H9 (cell line): ENCODE data around the gene MYCBP2. TPM values are rescaled to one million over a fixed set of nuclear protein-coding genes. Genes with fewer than 3 reads are reported as not detected.
A peak's percentile ranks its signal among the peaks of the same experiment; 100 is the strongest.

Experiments used
- DNase-seq: peaks from one replicate; pipeline ENCODE4 v3.0.0-alpha.2; 2017
- H2AFZ ChIP-seq: one replicate; pipeline ENCODE4 v1.6.1; 2013; ENCODE audit warnings: mild to moderate bottlenecking, low read length, control low read depth, moderate library complexity
- H2AK5ac ChIP-seq: 2 replicates; pipeline ENCODE4 v1.6.1; 2013; ENCODE audit warnings: low read length, control low read depth, mixed read lengths; ENCODE audit not compliant: insufficient read length
- H2BK120ac ChIP-seq: one replicate; pipeline ENCODE4 v1.6.1; 2013; ENCODE audit warnings: low read depth, mild to moderate bottlenecking, low read length, control low read depth, inconsistent platforms; ENCODE audit not compliant: poor library complexity, severe bottlenecking
- H2BK12ac ChIP-seq: 2 replicates; pipeline ENCODE4 v1.6.1; 2013; ENCODE audit warnings: low read length, control low read depth, mixed read lengths, low read depth; ENCODE audit not compliant: insufficient read length
- H2BK15ac ChIP-seq: 2 replicates; pipeline ENCODE4 v1.6.1; 2013; ENCODE audit warnings: low read depth, low read length, control low read depth
- H2BK20ac ChIP-seq: one replicate; pipeline ENCODE4 v1.6.1; 2013; ENCODE audit warnings: low read depth, mild to moderate bottlenecking, low read length, control low read depth, inconsistent platforms; ENCODE audit not compliant: poor library complexity, severe bottlenecking
- H2BK5ac ChIP-seq: 2 replicates; pipeline ENCODE4 v1.6.1; 2013; ENCODE audit warnings: low read length, control low read depth, mixed read lengths; ENCODE audit not compliant: insufficient read length
- H3K14ac ChIP-seq: 2 replicates; pipeline ENCODE4 v1.6.1; 2013; ENCODE audit warnings: low read length, control low read depth; ENCODE audit not compliant: insufficient read depth
- H3K18ac ChIP-seq: 2 replicates; pipeline ENCODE4 v1.6.1; 2013; ENCODE audit warnings: low read depth, mild to moderate bottlenecking, mixed read lengths, low read length, control low read depth; ENCODE audit not compliant: insufficient read length
- H3K23ac ChIP-seq: 2 replicates; pipeline ENCODE4 v1.6.1; 2013; ENCODE audit warnings: low read length, control low read depth, mixed read lengths, low read depth; ENCODE audit not compliant: insufficient read length
- H3K23me2 ChIP-seq: 2 replicates; pipeline ENCODE4 v1.6.1; 2013; ENCODE audit warnings: low read depth, mild to moderate bottlenecking, mixed read lengths, low read length, control low read depth; ENCODE audit not compliant: insufficient read length, poor library complexity, severe bottlenecking
- H3K27ac ChIP-seq: 2 replicates; pipeline ENCODE4 v1.5.1; 2013; ENCODE audit warnings: low read length, control low read depth, mixed read lengths, low read depth; ENCODE audit not compliant: insufficient read length
- H3K27me3 ChIP-seq: 2 replicates; pipeline ENCODE4 v1.6.1; 2013; ENCODE audit warnings: low read length, control low read depth, inconsistent platforms; ENCODE audit not compliant: insufficient read depth
- H3K4ac ChIP-seq: 2 replicates; pipeline ENCODE4 v1.6.1; 2013; ENCODE audit warnings: low read depth, mild to moderate bottlenecking, control low read depth, inconsistent platforms, low read length, moderate library complexity
- H3K4me1 ChIP-seq: 2 replicates; pipeline ENCODE4 v1.6.1; 2013; ENCODE audit warnings: low read length, control low read depth, inconsistent platforms; ENCODE audit not compliant: insufficient read depth
- H3K4me2 ChIP-seq: 2 replicates; pipeline ENCODE4 v1.6.1; 2013; ENCODE audit warnings: low read length, control low read depth, mixed read lengths; ENCODE audit not compliant: insufficient read length, insufficient read depth
- H3K56ac ChIP-seq: 2 replicates; pipeline ENCODE4 v1.6.1; 2013; ENCODE audit warnings: low read depth, mild to moderate bottlenecking, mixed read lengths, low read length, control low read depth; ENCODE audit not compliant: insufficient read length
- H3K79me1 ChIP-seq: 2 replicates; pipeline ENCODE4 v1.6.1; 2013; ENCODE audit warnings: low read depth, mild to moderate bottlenecking, moderate library complexity, low read length, control low read depth, inconsistent platforms; ENCODE audit not compliant: insufficient read depth, poor library complexity, severe bottlenecking
- H3K79me2 ChIP-seq: 2 replicates; pipeline ENCODE4 v1.6.1; 2013; ENCODE audit warnings: low read length, control low read depth, inconsistent platforms; ENCODE audit not compliant: insufficient read depth
- H3K9ac ChIP-seq: 2 replicates; pipeline ENCODE4 v1.6.1; 2013; ENCODE audit warnings: low read length, control low read depth, mixed read lengths; ENCODE audit not compliant: insufficient read length; ENCODE audit errors: extremely low read depth
- H3K9me3 ChIP-seq: one replicate; pipeline ENCODE4 v1.6.1; 2013; ENCODE audit warnings: low read depth, low read length, inconsistent platforms; ENCODE audit not compliant: control insufficient read depth
- H3T11ph ChIP-seq: one replicate; pipeline ENCODE4 v1.6.1; 2013; ENCODE audit warnings: mild to moderate bottlenecking, low read length, control low read depth, inconsistent platforms
- H4K20me1 ChIP-seq: one replicate; pipeline ENCODE4 v1.6.1; 2013; ENCODE audit not compliant: control insufficient read depth, insufficient read length, insufficient read depth
- H4K5ac ChIP-seq: 2 replicates; pipeline ENCODE4 v1.6.1; 2013; ENCODE audit warnings: low read depth, mild to moderate bottlenecking, mixed read lengths, low read length, control low read depth; ENCODE audit not compliant: insufficient read length
- H4K8ac ChIP-seq: replicated peaks from 2 replicates; pipeline ENCODE4 v1.6.1; 2013; ENCODE audit warnings: low read length, control low read depth, mixed read lengths, low read depth; ENCODE audit not compliant: insufficient read length
- H4K91ac ChIP-seq: 2 replicates; pipeline ENCODE4 v1.6.1; 2013; ENCODE audit warnings: low read depth, mild to moderate bottlenecking, moderate library complexity, mixed read lengths, low read length, control low read depth; ENCODE audit not compliant: insufficient read length
- H3K27ac Mint-ChIP-seq, 3 experiments: 2 replicates in 2 of 3; 3 replicates in 1 of 3; pipeline ENCODE4 v1.8.0; 2020 to 2021; ENCODE audit warnings: mixed read lengths in 3 of 3, mild to moderate bottlenecking in 1 of 3, moderate library complexity in 1 of 3
- H3K27me3 Mint-ChIP-seq: 2 replicates; pipeline ENCODE4 v1.8.0; 2021; ENCODE audit warnings: low read depth, mild to moderate bottlenecking, moderate library complexity, mixed read lengths
- H3K36me3 Mint-ChIP-seq, 3 experiments: 2 replicates in 2 of 3; 3 replicates in 1 of 3; pipeline ENCODE4 v1.8.0; 2020 to 2021; ENCODE audit warnings: low read depth in 3 of 3, mixed read lengths in 3 of 3; ENCODE audit not compliant: insufficient read depth in 1 of 3
- H3K4me1 Mint-ChIP-seq, 2 experiments: 2 replicates each; pipeline ENCODE4 v1.8.0; 2020; ENCODE audit warnings: mixed read lengths in 2 of 2
- H3K4me3 Mint-ChIP-seq, 2 experiments: 2 replicates in 1 of 2; 3 replicates in 1 of 2; pipeline ENCODE4 v1.8.0; 2020 to 2021; ENCODE audit warnings: mild to moderate bottlenecking in 2 of 2, mixed read lengths in 2 of 2, moderate library complexity in 1 of 2
- H3K9me3 Mint-ChIP-seq, 2 experiments: 2 replicates in 1 of 2; 3 replicates in 1 of 2; pipeline ENCODE4 v1.8.0; 2020; ENCODE audit warnings: mild to moderate bottlenecking in 2 of 2, mixed read lengths in 2 of 2, moderate library complexity in 1 of 2
- WGBS: extraction: QIAGEN DNeasy Blood & Tissue Kit; methylation state at CpG from one replicate; pipeline ENCODE4 v1.1.7; 2013; ENCODE audit warnings: missing lambda C conversion rate, low lambda C conversion rate, mixed read lengths; ENCODE audit not compliant: insufficient read length; ENCODE audit errors: extremely low coverage; 5-methylcytosine and 5-hydroxymethylcytosine counted together
- total RNA-seq: library from RNA; stranded (reverse); gene quantifications from 2 replicates; pipeline ENCODE4 v1.2.1, GENCODE V29; 2021
- TF ChIP-seq, protein P1 (sequence below): fragments of 200-600 bp; sonication (generic); conservative IDR thresholded peaks from 3 replicates; pipeline ENCODE4 v1.8.0; 2021; ENCODE audit warnings: antibody characterized with exemption, mild to moderate bottlenecking

MYCBP2 gene
- total RNA-seq, 1 experiment from 2014 or later: 32.0 TPM

- Histone ChIP-seq H3K23me2 (no peaks in the 10 kb centered on the region), H3T11ph (no peak overlapping the region), H2AFZ (no peak overlapping the region), H3K14ac (no peak overlapping the region), H2BK5ac (no peak overlapping the region), H2BK12ac (no peak overlapping the region), H3K23ac (no peak overlapping the region), H3K27me3 (no peaks in the 10 kb centered on the region), H3K79me2 (no peaks in the 10 kb centered on the region), H4K91ac (no peak overlapping the region), H2AK5ac (no peak overlapping the region), H4K5ac (no peak overlapping the region), H3K9ac (no peak overlapping the region), H3K56ac (no peak overlapping the region), H2BK15ac (no peak overlapping the region), H3K4ac (no peak overlapping the region), H3K18ac (no peak overlapping the region), H2BK120ac (no peak overlapping the region), H4K8ac (no peak overlapping the region), H3K4me1 (no peaks in the 10 kb centered on the region), H3K4me2 (no peak overlapping the region), H3K9me3 (no peaks in the 10 kb centered on the region), H2BK20ac (no peak overlapping the region), H4K20me1 (no peaks in the 10 kb centered on the region), H3K27ac (no peak overlapping the region), H3K79me1 (no peaks in the 10 kb centered on the region)
- Mint-ChIP-seq H3K27ac (peak overlapping the region in 1 of 3 experiments; percentile 67; a peak in 2 of 7 replicates), H3K4me3 (no peak overlapping the region), H3K36me3 (peaks cover 2 to 28% (median 28%) of the 10 kb centered on the region in 3 experiments; a peak in 5 of 7 replicates), H3K9me3 (no peaks in the 10 kb centered on the region), H3K27me3 (no peaks in the 10 kb centered on the region), H3K4me1 (no peaks in the 10 kb centered on the region)
- WGBS: no CpG with 5 or more reads among the region's 7 CpGs
- TF ChIP-seq, protein P1, sequence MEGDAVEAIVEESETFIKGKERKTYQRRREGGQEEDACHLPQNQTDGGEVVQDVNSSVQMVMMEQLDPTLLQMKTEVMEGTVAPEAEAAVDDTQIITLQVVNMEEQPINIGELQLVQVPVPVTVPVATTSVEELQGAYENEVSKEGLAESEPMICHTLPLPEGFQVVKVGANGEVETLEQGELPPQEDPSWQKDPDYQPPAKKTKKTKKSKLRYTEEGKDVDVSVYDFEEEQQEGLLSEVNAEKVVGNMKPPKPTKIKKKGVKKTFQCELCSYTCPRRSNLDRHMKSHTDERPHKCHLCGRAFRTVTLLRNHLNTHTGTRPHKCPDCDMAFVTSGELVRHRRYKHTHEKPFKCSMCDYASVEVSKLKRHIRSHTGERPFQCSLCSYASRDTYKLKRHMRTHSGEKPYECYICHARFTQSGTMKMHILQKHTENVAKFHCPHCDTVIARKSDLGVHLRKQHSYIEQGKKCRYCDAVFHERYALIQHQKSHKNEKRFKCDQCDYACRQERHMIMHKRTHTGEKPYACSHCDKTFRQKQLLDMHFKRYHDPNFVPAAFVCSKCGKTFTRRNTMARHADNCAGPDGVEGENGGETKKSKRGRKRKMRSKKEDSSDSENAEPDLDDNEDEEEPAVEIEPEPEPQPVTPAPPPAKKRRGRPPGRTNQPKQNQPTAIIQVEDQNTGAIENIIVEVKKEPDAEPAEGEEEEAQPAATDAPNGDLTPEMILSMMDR: peak; percentile 66
- DNase-seq: no peak
Observed at GRCh38 chr13:77002590-77003190, 324.2 kb downstream of the MYCBP2 start.
